Kidney epithelial cell (primary cell): Measurements from ENCODE around the gene FAM20C. TPM values are rescaled to one million over a fixed set of nuclear protein-coding genes. Genes with fewer than 3 reads are reported as not detected.
"Not testable (repeated sequence)": the region's sequence is repeated elsewhere in the genome, so short reads cannot be mapped to it uniquely, and the experiment has no call there.

Experiments
- DNase-seq: peaks from one replicate; pipeline ENCODE4 v3.0.0-alpha.2; 2010; ENCODE audit warnings: low read depth
- H3K27me3 ChIP-seq: 2 replicates; pipeline ENCODE4 v1.6.0; 2011; ENCODE audit warnings: low read length; ENCODE audit not compliant: control insufficient read depth, insufficient read depth
- H3K36me3 ChIP-seq: 2 replicates; pipeline ENCODE4 v1.5.1; 2011; ENCODE audit warnings: low read length; ENCODE audit not compliant: control insufficient read depth, insufficient read depth
- H3K4me3 ChIP-seq: 2 replicates; pipeline ENCODE4 v1.5.1; 2011; ENCODE audit warnings: low read depth, mild to moderate bottlenecking, control low read depth, low read length
- total RNA-seq: library from RNA; depleted of rRNA; stranded (reverse); fragments of >200 nt; gene quantifications from 2 replicates; pipeline ENCODE4 v1.2.3, GENCODE V29; 2015
- TF ChIP-seq, protein P1 (sequence below): IDR thresholded peaks from 2 replicates; pipeline ENCODE4 v1.5.1; 2011; ENCODE audit warnings: mild to moderate bottlenecking, moderate library complexity, low read length, control low read depth, inconsistent platforms; ENCODE audit not compliant: insufficient read depth, poor library complexity, severe bottlenecking

Gene FAM20C
- total RNA-seq, 1 donor from 2014 or later = 39.1 TPM

- TF ChIP-seq, protein P1, sequence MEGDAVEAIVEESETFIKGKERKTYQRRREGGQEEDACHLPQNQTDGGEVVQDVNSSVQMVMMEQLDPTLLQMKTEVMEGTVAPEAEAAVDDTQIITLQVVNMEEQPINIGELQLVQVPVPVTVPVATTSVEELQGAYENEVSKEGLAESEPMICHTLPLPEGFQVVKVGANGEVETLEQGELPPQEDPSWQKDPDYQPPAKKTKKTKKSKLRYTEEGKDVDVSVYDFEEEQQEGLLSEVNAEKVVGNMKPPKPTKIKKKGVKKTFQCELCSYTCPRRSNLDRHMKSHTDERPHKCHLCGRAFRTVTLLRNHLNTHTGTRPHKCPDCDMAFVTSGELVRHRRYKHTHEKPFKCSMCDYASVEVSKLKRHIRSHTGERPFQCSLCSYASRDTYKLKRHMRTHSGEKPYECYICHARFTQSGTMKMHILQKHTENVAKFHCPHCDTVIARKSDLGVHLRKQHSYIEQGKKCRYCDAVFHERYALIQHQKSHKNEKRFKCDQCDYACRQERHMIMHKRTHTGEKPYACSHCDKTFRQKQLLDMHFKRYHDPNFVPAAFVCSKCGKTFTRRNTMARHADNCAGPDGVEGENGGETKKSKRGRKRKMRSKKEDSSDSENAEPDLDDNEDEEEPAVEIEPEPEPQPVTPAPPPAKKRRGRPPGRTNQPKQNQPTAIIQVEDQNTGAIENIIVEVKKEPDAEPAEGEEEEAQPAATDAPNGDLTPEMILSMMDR = no peak
- no peaks in the 10 kb centered on the region for H3K27me3 ChIP-seq
- H3K36me3 ChIP-seq = peaks cover 2% of the 10 kb centered on the region
- no peak for DNase-seq
- H3K4me3 ChIP-seq = no peak overlapping the region
These were observed 47.8 kb downstream of the FAM20C start for GRCh38 chr7:240146-240676.

DNA sequence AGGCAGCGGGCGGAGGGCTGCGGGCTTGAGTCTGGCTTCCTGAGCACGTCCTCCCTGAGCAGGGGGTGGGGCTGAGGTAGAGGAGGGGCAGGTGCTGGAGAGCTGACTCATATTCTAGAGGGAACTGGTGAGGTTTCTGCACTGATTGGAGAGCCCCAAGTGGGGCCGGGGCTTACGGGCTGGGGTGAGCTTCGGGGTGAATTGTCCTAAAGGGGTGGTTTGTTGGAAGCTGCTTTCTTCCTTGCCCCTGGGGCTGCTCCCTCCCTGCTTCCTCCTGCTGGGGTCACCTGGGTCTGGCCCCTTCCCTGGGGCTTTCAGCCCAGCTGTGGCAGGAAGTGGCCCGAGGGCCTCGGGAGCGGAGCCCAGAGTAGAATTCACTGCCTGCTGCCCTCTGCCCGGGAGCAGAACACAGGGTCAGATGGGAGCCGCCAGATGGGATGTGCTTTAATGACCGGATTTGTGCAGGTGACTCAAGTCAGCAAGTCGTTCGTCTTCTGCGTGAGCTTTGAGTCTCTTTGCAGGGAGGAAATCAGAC, 48.6 kb downstream of the FAM20C start:
- TF ChIP-seq, protein P1 = no peak
- no peaks in the 10 kb centered on the region for H3K27me3 ChIP-seq

DNA sequence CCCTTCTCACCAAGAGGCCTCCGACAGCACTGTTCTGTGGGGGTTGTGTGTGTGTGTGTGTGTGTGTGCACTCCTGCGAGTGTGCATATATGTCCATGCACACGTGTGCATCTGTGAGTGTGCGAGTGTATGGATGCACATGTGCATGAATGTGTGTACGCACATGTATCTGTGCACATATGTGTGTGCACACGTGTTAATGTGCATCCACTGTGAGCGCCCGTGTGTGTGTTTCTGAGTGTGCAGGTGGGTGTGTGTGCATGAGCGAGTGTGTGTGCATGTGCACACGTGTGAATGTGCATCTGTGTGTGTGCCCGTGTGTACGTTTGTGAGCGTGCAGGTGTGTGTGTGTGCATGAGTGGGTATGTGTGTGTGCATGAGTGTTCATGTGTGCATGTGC, 49.1 kb downstream of the FAM20C start:
- no peak for DNase-seq
- H3K27me3 ChIP-seq = no peaks in the 10 kb centered on the region
- H3K4me3 ChIP-seq = no peak overlapping the region
- H3K36me3 ChIP-seq = peaks cover under 1% of the 10 kb centered on the region
- TF ChIP-seq, protein P1 = no peak

More for the DNA sequence above, 48.6 kb downstream of the FAM20C start:
- Histone ChIP-seq H3K4me3 (no peak overlapping the region), H3K36me3 (peaks cover 2% of the 10 kb centered on the region)
- DNase-seq = no peak

DNA sequence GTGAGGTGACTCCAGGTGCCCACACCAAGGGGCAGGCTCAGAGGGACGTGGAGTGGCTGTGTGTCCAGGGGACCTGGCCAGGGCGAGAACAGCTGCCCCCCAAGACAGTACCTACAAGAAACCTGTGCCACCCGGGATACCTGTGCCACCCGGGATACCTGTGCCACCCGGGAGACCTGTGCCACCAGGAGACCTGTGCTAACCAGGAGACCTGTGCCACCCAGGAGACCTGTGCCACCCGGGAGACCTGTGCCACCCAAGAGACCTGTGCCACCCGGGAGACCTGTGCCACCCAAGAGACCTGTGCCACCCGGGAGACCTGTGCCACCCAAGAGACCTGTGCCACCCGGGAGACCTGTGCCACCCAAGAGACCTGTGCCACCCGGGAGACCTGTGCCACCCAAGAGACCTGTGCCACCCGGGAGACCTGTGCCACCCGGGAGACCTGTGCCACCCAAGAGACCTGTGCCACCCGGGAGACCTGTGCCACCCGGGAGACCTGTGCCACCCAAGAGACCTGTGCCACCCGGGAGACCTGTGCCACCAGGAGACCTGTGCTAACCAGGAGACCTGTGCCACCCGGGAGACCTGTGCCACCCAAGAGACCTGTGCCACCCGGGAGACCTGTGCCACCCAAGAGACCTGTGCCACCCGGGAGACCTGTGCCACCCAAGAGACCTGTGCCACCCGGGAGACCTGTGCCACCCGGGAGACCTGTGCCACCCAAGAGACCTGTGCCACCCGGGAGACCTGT, 50.6 kb downstream of the FAM20C start:
- H3K27me3 ChIP-seq, H3K36me3 ChIP-seq, H3K4me3 ChIP-seq, DNase-seq: not testable (repeated sequence)

- H3K36me3 ChIP-seq, H3K27me3 ChIP-seq, DNase-seq, H3K4me3 ChIP-seq: not testable (repeated sequence)
These were observed 51.2 kb downstream of the FAM20C start for GRCh38 chr7:243580-243978.

- Histone ChIP-seq H3K4me3 (no peak overlapping the region), H3K27me3 (no peaks in the 10 kb centered on the region), H3K36me3 (peaks cover 3% of the 10 kb centered on the region)
- no peak for DNase-seq
- TF ChIP-seq, protein P1 = no peak
These were observed 52.6 kb downstream of the FAM20C start for GRCh38 chr7:244974-245373.
